SU-DHL-6 (cell line): Measurements from ENCODE around the gene GOLGA3.

Source experiments
- EZH2phosphoT487 ChIP-seq: fragments of 200-600 bp; sonication (generic), shearing (Covaris generic); conservative IDR thresholded peaks from 2 replicates; pipeline ENCODE4 v1.6.1; 2018; ENCODE audit warnings: mild to moderate bottlenecking, antibody characterized with exemption, low read length, moderate library complexity, mixed read lengths
- TF ChIP-seq, protein P1 (sequence below): fragments of 200-600 bp; sonication (generic); IDR thresholded peaks from one replicate; pipeline ENCODE4 v1.5.1; 2017; ENCODE audit warnings: antibody characterized with exemption, mild to moderate bottlenecking, low read length, moderate library complexity; ENCODE audit not compliant: insufficient read depth, poor library complexity, severe bottlenecking

DNA sequence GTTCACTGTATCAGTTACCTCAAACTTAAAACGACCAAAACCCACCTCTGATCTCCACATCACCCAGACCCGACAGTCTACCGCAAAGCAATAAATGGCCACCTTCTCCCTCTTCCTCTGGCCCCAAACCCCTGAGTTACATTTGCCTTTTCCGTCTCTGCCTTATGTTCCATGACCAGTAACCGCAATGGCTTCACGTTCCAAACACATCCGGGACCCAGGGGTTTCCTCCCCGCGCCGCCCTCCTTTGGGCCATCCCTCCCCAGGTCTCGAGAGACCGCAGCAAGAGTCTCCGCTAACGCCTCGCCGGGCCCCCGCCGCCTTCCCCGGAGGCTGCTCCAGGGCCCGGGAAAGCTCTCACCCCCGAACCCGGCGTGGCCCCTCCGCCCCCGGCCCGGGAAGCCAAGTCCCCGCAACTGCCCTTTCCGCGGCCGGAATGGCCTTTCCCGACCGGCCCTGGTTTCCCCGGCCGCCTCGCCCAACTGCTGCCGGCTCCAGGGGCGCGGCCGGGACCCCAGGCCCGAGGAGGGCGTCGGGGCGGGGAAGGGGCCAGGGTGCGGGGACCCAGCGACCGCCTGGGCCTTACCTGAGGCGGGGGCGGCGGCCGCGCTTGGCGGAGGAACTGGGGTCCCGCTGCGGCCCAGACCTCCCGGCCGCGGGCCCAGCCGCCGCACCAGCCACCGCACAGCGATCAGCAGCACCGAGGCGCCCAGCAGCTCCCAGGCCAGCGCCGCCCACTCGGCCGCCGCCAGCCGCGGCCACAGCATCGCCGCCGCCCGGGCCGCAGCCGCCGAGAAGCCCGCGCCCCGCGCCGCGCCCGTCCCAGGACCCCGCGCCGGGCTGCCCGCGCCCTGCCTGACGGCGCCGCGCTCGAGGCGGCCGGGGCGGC lies 67.4 kb downstream of the GOLGA3 start, which contains the start of gene ANKLE2:
- TF ChIP-seq, protein P1, sequence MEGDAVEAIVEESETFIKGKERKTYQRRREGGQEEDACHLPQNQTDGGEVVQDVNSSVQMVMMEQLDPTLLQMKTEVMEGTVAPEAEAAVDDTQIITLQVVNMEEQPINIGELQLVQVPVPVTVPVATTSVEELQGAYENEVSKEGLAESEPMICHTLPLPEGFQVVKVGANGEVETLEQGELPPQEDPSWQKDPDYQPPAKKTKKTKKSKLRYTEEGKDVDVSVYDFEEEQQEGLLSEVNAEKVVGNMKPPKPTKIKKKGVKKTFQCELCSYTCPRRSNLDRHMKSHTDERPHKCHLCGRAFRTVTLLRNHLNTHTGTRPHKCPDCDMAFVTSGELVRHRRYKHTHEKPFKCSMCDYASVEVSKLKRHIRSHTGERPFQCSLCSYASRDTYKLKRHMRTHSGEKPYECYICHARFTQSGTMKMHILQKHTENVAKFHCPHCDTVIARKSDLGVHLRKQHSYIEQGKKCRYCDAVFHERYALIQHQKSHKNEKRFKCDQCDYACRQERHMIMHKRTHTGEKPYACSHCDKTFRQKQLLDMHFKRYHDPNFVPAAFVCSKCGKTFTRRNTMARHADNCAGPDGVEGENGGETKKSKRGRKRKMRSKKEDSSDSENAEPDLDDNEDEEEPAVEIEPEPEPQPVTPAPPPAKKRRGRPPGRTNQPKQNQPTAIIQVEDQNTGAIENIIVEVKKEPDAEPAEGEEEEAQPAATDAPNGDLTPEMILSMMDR: no peak
- no peak for TF ChIP-seq EZH2phosphoT487
